ENCODE measurements around the gene PLEKHA6.

Gene PLEKHA6

GRCh38 chr1:204354579-204354978 is 5.2 kb downstream of the PLEKHA6 start:
- DNase-seq = no peak

GRCh38 chr1:204353213-204353910 is 6.4 kb downstream of the PLEKHA6 start:
- DNase-seq = no peak

DNA sequence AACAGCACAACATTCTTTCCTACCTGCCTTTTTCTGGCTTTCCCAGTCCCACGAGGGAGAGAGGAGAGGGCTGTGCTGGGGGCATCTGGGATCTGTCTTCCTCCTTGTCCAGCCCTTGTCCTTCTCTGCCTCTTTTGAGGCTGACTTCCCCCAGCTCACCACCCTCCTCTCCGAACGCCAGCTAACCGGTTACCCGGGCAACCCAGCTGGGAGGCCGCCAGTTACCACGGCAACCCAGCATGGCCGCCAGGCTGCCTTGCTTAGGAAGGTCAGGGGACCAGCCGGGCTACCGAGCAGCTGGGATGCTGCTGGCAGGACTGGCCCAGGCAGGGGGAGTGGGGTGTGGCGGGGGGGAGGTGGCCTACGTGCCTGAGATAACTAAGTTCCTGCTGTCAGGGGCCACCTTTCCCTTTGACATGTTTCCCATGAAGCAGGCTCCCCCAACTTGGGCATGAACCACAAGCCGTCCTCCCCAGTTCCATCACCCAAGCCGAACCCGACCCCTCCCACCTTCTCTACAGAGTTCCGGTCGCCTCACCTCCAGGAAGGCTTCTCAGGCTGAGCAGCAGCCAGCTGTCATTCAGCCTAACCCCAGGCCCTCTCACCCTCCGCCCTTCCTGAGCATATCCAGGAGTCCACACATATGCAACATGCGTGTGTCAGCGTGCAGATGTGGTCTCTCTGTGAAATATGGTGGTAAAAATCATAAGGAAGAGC is 8.7 kb downstream of the PLEKHA6 start:
- DNase-seq = no peak

- DNase-seq = no peak
These were observed 9.4 kb downstream of the PLEKHA6 start for GRCh38 chr1:204350312-204350711.

DNA sequence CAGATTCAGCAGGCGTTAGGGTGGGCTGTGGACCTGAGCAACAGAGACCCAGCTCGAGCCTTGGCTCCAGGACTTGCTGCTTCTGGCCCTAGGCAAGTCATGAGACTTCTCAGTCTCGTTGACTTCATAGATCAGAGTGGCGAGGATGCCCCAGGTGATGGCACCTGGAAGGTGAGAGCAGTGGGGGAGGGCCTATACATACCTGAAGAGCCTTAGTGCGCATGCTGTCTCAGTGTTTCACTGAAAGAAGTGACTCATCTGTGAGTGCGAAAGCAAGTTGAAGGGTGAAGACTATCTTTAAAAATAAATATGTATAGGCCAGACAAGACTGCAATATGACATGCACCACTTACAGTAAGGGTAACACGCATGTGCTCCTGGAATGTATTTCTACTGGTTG is 10.1 kb downstream of the PLEKHA6 start:
- DNase-seq = no peak

GRCh38 chr1:204348722-204349121 is 11.0 kb downstream of the PLEKHA6 start:
- no peak for DNase-seq

- no peak for DNase-seq
These were observed 11.5 kb downstream of the PLEKHA6 start for GRCh38 chr1:204348242-204348641.

- DNase-seq = no peak
These were observed 13.6 kb downstream of the PLEKHA6 start for GRCh38 chr1:204345941-204346645.

- DNase-seq = no peak
These were observed 14.3 kb downstream of the PLEKHA6 start for GRCh38 chr1:204345438-204345841.

DNA sequence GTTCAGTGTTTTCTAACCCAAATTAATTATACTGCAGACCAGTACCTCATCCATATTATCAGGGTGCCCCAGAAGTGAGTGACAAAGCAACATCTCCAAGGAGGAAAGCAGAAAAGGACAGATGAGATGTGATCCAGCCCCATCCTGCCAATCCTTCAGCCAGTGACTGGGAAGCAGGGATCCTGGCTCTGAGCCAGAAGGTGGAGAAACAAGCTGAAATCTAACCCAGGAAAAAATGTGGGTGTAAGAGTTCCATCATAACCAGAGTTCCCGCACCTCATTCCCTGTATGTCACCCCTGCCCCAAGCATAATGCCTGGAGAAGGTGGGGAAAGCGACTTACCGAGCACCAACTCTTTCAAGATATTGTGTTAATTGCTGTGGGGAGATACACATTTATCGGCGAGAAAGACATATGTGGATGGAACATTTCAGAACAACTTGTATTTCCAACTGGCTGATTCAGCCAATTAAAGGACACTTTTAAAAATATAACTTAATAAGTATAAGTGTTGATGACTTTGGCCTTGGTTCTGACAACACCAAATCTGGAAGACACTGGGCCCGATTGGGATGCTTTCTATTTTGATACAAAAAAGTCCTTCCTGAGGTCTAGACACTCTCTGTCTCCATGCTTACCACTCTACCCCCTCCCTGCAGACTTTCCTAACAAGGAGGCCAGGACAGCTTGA is 14.9 kb downstream of the PLEKHA6 start:
- no peak for DNase-seq

DNA sequence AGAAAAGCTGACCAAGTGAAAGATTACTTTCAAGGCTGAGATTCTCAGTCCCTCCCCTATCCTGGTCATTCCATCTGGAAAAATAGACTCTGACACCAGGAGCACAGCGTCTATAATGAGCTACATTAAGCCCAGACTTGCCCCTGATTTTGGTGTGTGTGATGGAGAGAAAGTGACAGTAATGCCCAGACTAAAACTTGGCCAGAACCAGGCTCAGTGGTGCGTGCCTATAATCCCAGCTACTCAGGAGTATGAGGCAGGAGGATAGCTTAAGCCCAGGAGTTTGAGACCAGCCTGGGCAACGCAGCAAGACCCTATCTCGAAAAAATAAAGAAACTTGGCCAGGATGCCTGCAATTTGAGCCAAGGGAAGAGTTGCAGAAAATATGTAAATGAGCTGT is 15.9 kb downstream of the PLEKHA6 start:
- no peak for DNase-seq

- DNase-seq = no peak
These were observed 16.5 kb downstream of the PLEKHA6 start for GRCh38 chr1:204343247-204343646.

DNA sequence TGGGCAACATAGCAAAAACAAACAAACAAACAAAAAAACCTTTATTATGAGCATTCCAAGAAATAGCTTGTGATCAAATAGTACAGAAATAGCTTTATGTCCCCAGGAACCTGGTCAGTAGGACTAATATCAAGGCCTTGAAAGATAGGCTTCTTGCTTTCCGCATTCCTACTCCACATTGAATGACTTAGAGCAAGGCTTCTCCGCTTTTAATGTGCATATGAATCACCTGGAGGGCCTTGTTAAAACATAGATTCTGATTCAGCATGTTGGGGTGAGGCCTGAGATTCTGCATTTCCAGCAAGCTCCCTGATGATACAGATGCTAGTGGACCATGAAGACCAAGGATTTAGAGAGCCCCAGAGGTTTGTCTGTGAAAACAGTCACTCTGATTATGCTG is 17.4 kb downstream of the PLEKHA6 start:
- DNase-seq = no peak

DNA sequence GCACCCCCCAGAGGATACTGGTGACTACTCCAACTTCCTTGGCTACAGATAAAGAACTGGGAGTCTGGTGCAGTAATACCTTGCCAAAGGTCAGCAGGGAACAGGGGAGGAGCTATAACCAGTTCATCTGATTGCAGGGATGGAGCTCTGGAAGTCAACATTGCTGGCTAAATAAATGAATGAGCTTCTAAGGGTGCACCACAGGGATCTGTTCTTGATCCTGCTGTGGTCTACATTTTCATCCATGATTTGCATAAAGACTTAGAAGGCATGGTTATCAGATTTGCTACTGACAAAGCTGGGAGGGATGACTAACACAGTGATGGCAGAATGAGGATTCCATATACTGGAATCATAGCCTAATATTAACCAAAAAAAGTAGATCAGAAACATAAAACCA is 18.3 kb downstream of the PLEKHA6 start:
- DNase-seq = no peak

GRCh38 chr1:204340081-204340889 is 19.4 kb downstream of the PLEKHA6 start:
- no peak for DNase-seq

DNA sequence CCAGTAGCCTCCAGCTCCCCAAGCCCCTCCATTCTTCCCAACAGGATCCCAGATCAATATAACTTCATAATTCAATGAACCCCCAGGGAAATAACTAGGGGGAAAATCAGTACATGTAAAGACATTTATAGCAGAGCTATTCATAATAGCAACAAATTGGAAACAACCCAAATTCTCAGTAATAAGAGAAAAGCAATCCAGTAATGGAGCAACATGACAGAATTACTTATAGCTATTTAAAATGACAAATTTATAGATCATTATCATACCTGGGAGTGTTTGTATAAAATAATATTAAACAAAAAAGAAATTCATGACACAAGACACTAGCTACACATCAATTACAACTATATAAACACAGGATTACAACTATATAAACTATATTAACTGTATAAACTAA is 20.2 kb downstream of the PLEKHA6 start:
- DNase-seq = no peak

DNA sequence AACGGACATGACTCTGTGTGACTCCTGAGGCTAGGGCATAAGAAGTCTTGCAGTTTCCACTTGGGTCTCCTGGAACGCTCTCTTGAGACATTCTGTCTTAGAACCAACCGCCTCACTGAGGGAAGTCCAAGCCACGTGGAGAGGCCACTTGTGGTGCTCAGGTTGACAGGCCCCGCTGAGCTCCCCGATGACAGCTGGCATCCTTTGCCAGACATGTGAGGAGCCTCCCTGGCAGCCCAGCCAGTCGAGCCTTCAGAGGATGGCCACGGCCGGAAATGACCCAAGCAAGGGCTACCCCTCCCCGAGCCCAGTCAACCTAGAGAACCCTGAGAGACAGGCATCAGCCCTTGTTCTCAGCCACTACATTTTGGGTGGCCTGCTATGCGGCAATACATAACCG is 20.7 kb downstream of the PLEKHA6 start:
- no peak for DNase-seq

- DNase-seq = no peak
These were observed 21.4 kb downstream of the PLEKHA6 start for GRCh38 chr1:204338360-204338759.

GRCh38 chr1:204337583-204337982 is 22.1 kb downstream of the PLEKHA6 start:
- DNase-seq = no peak

DNA sequence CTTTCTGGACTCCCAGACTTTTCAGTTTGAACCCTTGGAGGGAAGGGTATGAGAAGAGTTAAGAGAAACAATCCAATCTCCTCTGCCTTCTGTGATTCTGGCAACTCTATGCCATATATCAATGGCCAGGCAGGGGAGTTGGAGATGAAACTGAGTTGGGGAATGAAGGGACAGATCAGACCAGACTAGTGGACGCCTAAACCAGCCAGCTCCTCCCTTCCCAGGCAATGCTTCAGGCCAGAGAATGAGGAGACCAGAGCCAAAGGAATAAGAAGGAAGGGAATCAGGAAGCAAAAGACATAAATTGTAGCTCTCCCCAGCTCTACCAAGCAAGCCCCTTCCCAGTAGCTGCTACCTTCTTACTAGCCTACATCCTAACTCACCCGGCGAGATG is 22.7 kb downstream of the PLEKHA6 start:
- no peak for DNase-seq

- no peak for DNase-seq
These were observed 23.2 kb downstream of the PLEKHA6 start for GRCh38 chr1:204336421-204337035.

- no peak for DNase-seq
These were observed 24.2 kb downstream of the PLEKHA6 start for GRCh38 chr1:204335533-204335932.

Measured in activated CD4-positive, CD25-positive, alpha-beta regulatory T cell treated with anti-CD3 and anti-CD28 coated beads, Interleukin-2, amount 50 U/mL, for 72 hours (primary cell).